ENCODE data around the gene SIGLEC10.
"Not testable (repeated sequence)": the region's sequence is repeated elsewhere in the genome, so short reads cannot be mapped to it uniquely, and the experiment has no call there.

The SIGLEC10 gene

GRCh38 chr19:51434456-51434855 is 17.0 kb upstream of the SIGLEC10 start:
- no peak for DNase-seq

- DNase-seq: no peak
Observed at GRCh38 chr19:51433043-51433442, 15.6 kb upstream of the SIGLEC10 start.

- DNase-seq: no peak
Observed at GRCh38 chr19:51431124-51431523, 13.7 kb upstream of the SIGLEC10 start.

GRCh38 chr19:51430221-51430620 is 12.8 kb upstream of the SIGLEC10 start:
- no peak for DNase-seq

- DNase-seq: no peak
Observed at GRCh38 chr19:51427201-51427600, 9.8 kb upstream of the SIGLEC10 start.

- DNase-seq: peak; percentile 79
Observed at GRCh38 chr19:51422053-51422448, 4.6 kb upstream of the SIGLEC10 start.

- DNase-seq: no peak
Observed at GRCh38 chr19:51421229-51422052, 4.0 kb upstream of the SIGLEC10 start.

- DNase-seq: not testable (repeated sequence)
Observed at GRCh38 chr19:51420511-51420910, 3.1 kb upstream of the SIGLEC10 start.

GRCh38 chr19:51418707-51419106 is 1.3 kb upstream of the SIGLEC10 start:
- DNase-seq: no peak

GRCh38 chr19:51417810-51418157 is 342 bp upstream of the SIGLEC10 start:
- no peak for DNase-seq

GRCh38 chr19:51416422-51416821 is 1.0 kb downstream of the SIGLEC10 start:
- DNase-seq: not testable (repeated sequence)

GRCh38 chr19:51415187-51415586 is 2.3 kb downstream of the SIGLEC10 start:
- no peak for DNase-seq

- no peak for DNase-seq
Observed at GRCh38 chr19:51410950-51411748, 6.3 kb downstream of the SIGLEC10 start.

- DNase-seq: no peak
Observed at GRCh38 chr19:51407511-51408131, 9.8 kb downstream of the SIGLEC10 start.

- DNase-seq: no peak
Observed at GRCh38 chr19:51402117-51402516, 15.3 kb downstream of the SIGLEC10 start.

GRCh38 chr19:51399936-51400335 is 17.5 kb downstream of the SIGLEC10 start:
- DNase-seq: not testable (repeated sequence)

- DNase-seq: no peak
Observed at GRCh38 chr19:51399231-51399630, 18.2 kb downstream of the SIGLEC10 start.

- no peak for DNase-seq
Observed at GRCh38 chr19:51398096-51398704, 19.2 kb downstream of the SIGLEC10 start.

GRCh38 chr19:51397453-51397852 is 20.0 kb downstream of the SIGLEC10 start:
- DNase-seq: not testable (repeated sequence)

- no peak for DNase-seq
Observed at GRCh38 chr19:51396175-51396574, 21.3 kb downstream of the SIGLEC10 start.

GRCh38 chr19:51394050-51394836 is 23.2 kb downstream of the SIGLEC10 start:
- peak; percentile 97 for DNase-seq

- DNase-seq: no peak
Observed at GRCh38 chr19:51392701-51393100, 24.7 kb downstream of the SIGLEC10 start.
